GM10266 (cell line): Measurements from ENCODE around the gene ANTXRL.

Experiments
- DNase-seq: peaks from one replicate; pipeline ENCODE4 v3.0.0; 2012; ENCODE audit errors: extremely low spot score
- TF ChIP-seq, protein P1 (sequence below): IDR thresholded peaks from 2 replicates; pipeline ENCODE4 v1.5.1; 2012; ENCODE audit warnings: mild to moderate bottlenecking, low read depth; ENCODE audit not compliant: control insufficient read depth, insufficient read depth; ENCODE audit errors: missing control alignments

Gene ANTXRL

DNA sequence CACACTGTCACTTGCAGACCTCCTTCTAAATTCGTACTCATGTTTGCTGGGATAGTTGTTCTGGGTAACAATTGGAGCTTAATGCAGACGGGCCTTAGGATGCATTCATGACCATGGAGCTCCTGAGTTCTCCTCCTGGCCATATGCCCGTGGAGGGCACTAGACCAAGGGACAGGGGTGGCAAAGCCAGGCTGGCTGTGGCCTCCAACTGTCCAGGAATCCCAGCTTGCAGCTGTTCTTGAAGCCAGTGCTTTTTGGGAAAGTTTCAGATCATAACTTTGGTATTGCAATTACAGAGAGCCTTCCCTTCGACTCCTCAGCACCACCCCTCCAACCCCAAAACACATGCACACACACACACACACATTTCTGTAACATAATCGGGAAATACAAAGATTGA lies 30.6 kb downstream of the ANTXRL start:
- no peak for DNase-seq
- TF ChIP-seq, protein P1, sequence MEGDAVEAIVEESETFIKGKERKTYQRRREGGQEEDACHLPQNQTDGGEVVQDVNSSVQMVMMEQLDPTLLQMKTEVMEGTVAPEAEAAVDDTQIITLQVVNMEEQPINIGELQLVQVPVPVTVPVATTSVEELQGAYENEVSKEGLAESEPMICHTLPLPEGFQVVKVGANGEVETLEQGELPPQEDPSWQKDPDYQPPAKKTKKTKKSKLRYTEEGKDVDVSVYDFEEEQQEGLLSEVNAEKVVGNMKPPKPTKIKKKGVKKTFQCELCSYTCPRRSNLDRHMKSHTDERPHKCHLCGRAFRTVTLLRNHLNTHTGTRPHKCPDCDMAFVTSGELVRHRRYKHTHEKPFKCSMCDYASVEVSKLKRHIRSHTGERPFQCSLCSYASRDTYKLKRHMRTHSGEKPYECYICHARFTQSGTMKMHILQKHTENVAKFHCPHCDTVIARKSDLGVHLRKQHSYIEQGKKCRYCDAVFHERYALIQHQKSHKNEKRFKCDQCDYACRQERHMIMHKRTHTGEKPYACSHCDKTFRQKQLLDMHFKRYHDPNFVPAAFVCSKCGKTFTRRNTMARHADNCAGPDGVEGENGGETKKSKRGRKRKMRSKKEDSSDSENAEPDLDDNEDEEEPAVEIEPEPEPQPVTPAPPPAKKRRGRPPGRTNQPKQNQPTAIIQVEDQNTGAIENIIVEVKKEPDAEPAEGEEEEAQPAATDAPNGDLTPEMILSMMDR = no peak

DNA sequence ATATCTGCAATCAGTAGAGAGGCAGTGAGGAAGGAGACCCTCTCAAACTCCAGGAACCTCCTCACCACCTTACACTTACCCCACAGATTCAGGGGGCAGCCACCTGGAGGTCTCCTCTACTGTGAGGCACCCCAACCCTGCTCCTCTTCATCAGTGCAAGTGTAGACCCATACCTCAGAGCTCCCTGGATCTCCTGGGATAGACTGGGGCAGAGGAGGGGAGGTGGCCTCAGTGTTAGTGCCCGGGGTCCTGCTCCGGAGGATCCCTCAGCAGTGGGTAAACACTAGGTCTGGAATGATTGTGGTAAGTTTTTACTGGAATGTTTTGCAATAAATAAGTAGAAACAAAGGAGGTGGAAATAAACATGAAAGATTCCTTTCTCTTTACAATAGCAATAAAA lies 31.1 kb downstream of the ANTXRL start:
- TF ChIP-seq, protein P1 = no peak
- no peak for DNase-seq

DNA sequence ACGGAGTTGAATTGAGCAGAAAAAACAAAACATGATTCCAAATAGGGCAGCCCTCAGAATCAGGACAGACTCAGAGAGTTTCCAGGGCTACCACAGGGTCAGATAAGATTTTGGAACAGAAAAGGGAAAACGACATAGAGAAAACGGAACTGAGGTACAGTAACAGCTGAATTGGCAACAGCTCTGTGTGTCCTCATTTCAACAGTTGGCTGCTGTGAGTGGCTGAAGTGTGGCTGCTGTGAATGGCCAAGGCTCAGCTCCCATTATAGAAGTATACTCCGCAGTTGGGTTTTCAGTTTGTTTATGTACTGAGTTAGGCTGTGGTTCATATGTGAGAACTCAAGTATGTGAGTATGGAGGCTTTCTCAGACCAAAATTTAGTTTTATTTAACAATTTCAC lies 32.0 kb downstream of the ANTXRL start:
- DNase-seq = no peak
- TF ChIP-seq, protein P1 = no peak

DNA sequence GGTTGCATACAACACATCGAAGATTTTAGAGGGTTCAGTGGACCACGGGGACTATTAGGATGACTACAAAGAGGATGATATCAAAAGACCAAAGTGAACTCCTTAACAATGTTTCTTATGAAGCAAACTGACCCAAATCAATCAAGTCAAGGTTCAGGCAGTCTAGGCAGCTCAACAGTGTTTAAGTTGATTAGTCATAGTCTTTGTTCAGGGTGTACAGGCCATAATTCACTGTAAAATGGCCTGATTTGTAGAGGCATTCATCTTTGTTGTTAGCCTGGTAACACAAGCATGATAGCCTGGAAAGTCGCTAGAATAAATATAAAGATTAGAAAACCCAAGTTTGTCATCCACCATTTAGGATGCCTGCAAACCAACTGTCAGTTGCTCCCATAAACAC lies 32.6 kb downstream of the ANTXRL start:
- no peak for DNase-seq
- TF ChIP-seq, protein P1 = no peak

DNA sequence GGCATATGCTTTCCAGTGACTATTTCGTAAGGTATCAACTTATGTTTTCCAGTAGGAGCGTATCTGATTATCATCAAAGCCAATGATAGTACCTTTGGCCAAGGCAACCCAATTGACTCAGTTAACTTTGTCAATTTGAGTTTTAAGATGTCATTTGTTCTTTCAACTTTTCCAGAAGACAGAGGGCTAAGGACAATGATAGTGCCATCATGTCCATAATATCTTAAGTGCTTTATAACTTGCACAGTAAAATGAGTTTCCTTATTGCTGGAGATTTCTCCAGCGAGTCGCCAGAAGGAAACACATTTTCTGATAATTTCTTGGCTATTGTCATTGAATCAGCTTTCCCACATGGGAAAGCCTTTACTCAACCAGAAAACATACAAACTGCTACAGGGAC lies 35.0 kb downstream of the ANTXRL start:
- TF ChIP-seq, protein P1 = no peak
- DNase-seq = no peak

DNA sequence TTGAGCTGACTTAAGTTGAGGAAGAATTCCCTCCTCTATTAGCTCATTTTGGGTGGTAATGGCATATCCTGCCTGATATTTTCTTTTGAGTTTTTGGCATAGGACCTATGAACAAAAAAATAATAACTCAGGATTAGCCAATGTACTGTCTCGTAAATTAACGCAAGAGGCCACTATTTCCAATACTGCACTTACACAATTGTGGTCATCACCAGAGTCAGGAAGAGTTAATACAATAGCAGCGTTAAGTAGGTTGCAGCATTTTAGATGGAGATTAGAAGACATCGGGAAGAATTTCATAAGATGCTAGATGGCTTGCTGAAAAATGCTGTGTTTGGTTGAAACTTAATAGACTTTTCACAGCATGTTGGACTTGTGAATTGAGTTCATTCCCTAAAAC lies 36.4 kb downstream of the ANTXRL start:
- TF ChIP-seq, protein P1 = no peak
- no peak for DNase-seq

DNA sequence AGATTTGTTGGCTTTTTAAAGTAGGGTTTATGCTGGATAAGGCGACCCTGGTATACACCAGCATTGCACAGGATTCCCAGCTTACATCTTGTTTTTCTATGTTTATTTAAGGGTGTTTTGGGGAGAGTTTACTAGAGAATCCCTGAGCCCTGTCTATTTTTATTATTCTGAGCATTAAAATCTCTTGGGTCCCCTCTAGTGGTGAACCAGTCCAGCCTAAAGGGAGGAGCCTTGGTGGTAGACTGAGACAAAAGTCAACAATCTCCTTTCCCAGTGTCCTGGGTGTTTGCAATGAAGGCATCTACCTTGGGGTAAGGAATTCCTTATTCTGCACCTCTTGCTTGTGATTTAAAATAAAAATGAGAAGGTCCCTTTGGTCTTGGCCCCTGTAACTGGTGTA lies 38.2 kb downstream of the ANTXRL start:
- TF ChIP-seq, protein P1 = no peak
- no peak for DNase-seq
